ENCODE data around the gene UNKL.

UNKL gene

DNA sequence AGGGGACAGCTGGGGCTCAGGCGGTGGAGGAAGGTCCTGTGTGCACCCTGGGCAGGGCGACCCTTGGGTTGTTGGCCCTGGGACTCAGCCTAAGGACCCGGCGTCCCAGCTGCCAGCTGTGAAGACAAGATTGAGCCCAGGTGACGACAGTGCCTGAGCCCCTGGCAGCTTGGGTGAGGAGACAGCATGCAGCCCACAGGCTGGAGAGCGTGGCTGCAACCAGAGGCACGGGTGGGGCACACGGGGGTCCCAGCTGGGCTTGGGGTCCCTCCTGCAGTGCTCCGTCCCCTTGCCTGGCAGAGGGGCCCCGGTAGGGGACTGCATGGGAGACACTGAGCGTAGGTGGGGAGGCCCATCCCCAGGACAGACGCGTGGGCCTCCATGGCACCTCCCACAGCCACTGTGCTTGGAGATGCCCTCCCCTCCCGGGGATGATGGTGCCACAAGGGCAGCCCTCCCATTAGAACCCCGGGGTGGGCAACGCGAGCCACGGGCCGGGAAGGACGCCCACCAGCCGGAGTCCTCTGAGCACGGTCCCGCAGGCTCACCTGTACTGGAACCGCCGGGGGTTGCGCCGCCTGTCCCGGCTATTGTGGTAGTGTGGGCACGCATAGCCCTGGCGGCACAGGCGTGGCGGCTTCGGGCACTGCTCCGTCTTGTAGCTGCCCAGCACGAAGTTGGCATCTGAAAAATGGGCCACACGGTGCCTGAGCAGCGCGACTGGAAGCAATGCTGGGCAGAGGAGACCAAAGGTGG is 15.5 kb downstream of the UNKL start:
- DNase-seq: no peak

DNA sequence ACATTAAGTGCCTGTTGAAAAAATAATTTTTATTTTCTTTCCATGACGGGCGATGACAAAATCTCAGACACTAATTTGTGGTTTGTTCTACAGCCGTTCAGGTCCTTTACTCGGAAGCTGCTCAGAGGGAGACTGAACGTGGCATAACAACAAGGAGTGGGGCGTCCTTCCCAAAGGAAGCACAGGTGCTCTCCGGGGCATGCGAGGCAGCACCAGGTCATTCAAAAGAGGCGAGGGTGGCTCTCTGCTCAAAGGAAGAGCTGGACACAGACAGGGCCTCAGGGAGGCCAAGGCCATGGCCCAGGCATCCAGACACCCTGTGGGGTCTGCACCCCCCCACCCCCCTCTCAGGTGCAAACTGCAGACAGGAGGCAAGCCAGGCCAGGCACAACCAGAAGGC is 16.2 kb downstream of the UNKL start:
- no peak for DNase-seq

DNA sequence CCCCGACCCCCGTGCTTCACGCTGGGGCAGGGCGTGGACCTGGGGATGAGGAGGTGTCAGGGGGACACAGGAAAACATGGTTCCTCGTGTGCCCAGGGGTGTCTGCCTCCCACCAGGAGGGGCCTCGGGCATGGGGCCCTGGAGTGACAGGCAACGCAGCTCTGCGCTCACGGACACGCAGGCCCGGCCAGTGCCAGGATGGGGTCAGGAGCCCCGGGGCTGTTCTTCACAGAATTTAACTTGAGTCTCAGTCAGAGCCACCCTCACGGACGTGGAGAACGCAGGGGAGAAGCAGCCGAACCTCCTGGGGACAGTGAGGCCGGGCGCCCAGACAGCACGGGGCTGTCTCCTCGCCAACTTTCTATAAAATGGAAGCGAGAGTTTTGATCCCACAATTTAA is 16.7 kb downstream of the UNKL start:
- DNase-seq: no peak

DNA sequence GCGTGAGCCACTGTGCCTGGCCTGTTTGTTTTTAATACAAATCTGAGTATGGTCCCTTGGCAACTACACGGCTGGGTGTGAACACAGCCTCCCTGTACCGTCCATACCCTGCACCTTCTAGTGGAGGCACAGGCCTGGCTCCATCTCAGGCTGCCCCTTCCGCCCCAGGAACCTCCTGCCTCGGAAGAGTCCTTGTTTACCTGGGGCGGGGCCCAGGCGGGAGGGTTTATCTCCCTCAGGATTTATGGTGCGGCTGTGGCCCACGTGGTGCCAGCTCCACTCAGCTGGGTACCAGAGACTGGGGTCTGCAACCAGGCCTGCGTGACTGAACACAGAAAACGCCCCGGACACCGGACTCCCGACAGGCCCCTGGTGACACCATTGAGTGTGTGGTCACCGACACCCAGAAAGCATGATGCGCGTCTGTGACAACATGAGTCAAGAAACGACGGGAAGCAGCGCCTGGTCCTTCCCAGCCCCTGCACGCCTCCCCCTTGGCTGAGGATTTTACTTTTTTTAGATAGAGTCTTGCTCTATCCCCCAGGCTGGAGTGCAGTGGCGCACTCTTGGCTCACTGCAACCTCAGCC is 19.0 kb downstream of the UNKL start:
- DNase-seq: no peak

DNA sequence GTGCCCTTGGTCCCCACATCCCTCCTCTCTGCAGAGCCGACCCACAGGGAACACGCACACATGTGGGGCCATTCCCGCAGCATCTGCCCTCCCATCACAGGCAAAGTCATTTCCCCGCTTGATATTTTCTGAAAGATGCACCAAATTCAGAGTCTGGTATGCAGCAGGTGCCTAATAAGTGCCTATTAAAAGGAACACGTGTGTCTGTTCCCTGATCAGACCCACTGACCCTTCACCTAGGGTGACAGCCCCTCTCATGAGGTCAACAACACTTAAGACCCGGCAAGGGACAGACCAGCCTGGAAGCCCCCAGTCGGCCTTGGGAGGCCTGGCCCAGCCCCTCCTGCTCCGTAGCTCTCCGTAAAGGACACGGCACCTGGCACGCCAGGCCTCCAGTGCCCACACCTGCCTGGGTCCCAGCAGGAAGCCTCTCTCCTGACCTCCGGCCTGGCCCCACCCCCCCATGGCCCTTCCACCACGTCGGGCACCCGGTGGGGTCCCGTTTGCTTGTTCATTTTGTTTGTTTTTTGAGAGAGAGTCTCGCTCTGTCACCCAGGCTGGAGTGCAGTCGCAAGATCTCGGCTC is 20.0 kb downstream of the UNKL start:
- DNase-seq: no peak

GRCh38 chr16:1393613-1394176 is 20.8 kb downstream of the UNKL start:
- DNase-seq: no peak

GRCh38 chr16:1392826-1393225 is 21.7 kb downstream of the UNKL start:
- DNase-seq: no peak

DNA sequence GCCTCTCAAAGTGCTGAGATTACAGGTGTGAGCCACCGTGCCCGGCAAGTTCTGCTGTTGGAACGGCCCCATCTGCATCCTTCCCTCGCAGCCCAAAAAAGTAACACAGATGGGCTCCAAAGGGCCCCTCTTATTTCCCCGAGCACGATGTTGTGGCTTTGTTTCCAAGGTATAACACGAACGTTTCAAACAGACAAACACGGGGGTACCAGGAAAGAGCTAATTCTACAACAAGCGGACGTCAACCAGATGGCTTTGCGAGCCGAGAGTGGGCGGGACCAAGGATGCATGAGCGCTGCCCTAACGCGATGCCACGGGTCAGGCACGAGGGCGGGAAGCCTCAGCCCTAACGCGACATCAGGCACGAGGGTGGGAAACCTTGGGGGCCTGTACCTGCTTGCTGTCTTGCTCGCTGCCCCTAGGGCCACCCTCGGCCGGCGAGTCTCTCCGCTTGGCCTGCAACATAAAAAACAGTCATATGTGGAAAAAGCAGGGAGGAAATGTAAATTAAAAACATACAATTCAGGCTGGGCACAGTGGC is 24.2 kb downstream of the UNKL start:
- no peak for DNase-seq

DNA sequence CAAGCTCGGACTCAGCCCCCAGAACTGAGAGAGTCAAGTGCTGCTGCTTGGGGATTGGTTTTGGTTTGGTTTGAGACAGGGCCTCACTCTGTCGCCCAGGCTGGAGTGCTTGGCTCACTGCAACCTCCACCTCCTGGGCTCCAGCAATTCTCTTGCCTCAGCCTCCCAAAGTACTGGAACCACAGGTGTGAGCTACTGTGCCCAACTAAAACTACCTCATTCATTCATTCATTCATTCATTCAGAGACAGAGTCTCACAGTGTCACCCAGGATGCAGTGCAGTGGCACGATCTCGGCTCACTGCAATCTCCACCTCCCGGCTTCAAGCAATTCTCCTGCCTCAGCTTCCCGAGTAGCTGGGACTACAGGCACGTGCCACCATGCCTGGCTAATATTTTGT is 24.7 kb downstream of the UNKL start:
- DNase-seq: no peak

- DNase-seq: no peak
Measured at GRCh38 chr16:1387331-1387730, 27.2 kb downstream of the UNKL start.

GRCh38 chr16:1385232-1385631 is 29.3 kb downstream of the UNKL start:
- DNase-seq: no peak

DNA sequence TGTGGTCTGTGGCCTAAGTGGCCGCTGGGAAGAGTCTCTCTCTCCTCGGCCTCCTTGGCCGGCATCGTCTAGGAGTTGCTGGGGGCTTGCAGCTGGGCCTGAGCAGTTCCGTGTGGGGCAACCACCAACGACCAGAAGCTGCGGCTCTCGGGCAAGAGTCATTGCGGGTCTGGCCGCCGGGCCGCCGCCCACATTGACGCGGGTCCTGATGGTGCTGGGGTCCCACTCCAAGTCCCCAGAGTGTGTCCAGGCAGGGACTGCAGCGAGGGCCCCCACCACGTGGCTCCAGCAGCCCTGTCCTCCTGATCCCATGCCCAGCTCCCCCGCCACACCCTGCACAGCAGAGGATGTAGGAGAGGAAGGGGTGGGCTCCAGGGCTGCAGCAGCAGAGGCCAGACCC is 30.9 kb downstream of the UNKL start:
- no peak for DNase-seq

GRCh38 chr16:1381612-1382406 is 32.7 kb downstream of the UNKL start:
- DNase-seq: no peak

GRCh38 chr16:1380195-1380594 is 34.3 kb downstream of the UNKL start:
- DNase-seq: no peak

- DNase-seq: peak; percentile 62
Measured at GRCh38 chr16:1379304-1380076, 35.0 kb downstream of the UNKL start.

DNA sequence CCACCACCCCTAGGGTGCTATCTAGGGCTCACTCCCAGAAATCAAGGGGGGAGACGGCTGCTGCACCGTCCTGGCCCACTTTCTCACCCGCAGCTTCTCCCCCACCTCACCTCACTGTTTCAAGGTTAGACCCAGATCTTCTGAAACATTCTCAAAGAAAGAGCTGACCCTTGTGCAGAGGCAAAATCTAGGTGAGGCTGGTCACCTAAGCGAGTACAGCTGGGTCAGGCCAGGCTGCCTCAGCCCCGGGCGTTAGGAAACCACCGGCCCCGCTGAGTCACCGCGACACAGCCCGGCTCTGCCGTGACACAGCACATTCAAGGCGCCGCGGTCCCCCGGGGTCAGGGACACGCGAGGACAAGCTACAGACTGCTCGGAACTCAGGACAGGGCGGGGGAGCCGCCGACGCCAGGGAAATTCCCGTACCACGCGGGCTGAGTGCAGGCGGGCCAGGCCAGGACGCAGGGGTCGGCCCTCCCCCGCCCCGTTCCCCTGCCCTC is 35.6 kb downstream of the UNKL start:
- DNase-seq: peak; percentile 72

DNA sequence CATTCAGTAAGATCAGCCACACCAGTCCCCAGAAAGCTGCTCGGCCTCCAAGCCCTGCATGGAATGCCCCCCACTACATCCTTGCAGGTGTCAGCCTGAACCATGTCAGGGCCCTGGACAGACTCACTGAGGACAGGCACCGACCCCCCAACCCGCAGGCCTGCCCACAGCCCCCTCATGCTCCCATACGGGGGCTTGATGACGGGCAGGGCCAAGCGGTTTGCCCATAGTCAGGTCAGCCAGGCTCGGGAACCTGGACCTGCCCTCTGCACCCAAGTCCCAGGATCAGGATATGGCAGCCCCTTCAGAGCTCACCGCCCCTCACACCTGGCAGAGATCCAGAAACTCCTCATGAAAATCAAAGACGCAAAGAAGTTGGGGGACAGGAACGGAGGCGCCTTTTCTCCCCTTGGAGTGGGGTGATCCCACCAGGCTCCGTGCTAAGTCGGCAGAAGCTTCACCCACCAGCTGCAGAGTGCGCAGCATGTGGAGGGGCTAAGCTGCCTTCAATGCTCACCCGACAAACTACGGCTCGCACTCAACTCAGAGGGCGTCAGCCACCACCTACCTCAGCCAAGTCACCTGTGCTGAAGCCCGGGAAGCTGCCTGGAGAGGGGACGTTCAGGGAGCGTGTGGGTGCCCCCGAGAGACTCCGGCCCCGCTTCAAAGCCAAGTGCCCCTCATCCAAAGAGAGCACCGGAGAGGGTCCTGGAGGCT is 36.3 kb downstream of the UNKL start:
- DNase-seq: no peak

DNA sequence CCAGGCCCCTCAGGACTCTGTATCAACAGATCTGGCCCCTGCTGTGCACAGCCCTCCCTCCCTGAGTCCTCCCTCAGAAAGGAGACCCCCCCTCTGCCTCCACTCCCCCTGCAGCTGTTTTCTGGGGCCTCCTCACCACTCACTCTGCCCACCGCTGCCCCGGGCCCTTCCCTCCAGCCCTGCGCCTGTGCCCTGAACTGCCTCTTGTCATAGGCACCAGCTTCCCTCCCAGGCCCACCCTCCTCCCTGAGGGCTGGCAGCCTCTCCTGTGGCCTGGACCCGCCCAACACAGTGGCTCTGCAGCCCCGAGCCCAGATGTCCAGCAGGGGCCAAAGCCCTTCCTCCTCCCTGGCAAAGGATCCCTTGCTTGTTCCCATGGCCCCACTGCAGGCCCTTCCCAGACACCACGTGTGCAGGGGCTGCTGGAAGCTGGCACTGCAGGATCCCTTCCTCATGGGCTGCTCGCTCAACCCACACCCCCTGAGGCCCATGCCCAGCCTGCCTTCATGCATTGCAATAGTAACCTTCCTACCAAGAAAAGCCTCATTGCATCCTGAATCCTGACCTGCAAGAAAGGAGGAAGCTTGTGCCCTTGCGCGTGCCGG is 37.0 kb downstream of the UNKL start:
- DNase-seq: no peak

- no peak for DNase-seq
Measured at GRCh38 chr16:1375741-1376410, 38.6 kb downstream of the UNKL start.

DNA sequence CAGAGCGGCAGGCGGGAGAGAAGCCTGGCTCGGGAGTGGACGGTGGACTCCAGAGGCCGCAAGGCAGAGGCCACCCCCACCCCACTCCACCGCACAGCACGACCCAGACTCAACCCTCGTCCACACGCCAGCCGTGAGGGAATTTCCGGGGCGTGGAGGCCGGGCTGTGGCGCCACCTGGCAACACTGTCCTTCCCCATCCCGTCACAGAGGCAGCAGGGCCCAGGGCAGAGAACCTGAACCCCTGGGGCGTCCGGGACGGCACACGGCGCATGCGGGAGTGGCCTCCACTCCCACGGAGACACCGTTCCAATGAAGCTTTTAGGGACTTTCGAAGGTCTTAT is 39.2 kb downstream of the UNKL start:
- no peak for DNase-seq

All from CD4-positive, alpha-beta T cell treated with Interleukin-10 for 1 hour (primary cell).